Astrocyte of the cerebellum (primary cell): ENCODE results near the gene SLC29A2.

ENCODE experiments used
- DNase-seq: peaks from one replicate; pipeline ENCODE4 v3.0.0-alpha.2; 2011; ENCODE audit warnings: low read depth
- H3K4me3 ChIP-seq: 2 replicates; pipeline ENCODE4 v1.5.1; 2011; ENCODE audit warnings: mild to moderate bottlenecking, low read depth, low read length, moderate library complexity
- in situ Hi-C: cut with HindIII; loops from 2 replicates; pipeline ENCODE4 v1.10.0; 2017; ENCODE audit warnings: low sequenced_read_pairs
- TF ChIP-seq, protein P1 (sequence below): IDR thresholded peaks from 2 replicates; pipeline ENCODE4 v1.5.1; 2012; ENCODE audit warnings: low read length, low read depth, moderate library complexity, mild to moderate bottlenecking; ENCODE audit errors: missing control alignments

Gene SLC29A2

DNA sequence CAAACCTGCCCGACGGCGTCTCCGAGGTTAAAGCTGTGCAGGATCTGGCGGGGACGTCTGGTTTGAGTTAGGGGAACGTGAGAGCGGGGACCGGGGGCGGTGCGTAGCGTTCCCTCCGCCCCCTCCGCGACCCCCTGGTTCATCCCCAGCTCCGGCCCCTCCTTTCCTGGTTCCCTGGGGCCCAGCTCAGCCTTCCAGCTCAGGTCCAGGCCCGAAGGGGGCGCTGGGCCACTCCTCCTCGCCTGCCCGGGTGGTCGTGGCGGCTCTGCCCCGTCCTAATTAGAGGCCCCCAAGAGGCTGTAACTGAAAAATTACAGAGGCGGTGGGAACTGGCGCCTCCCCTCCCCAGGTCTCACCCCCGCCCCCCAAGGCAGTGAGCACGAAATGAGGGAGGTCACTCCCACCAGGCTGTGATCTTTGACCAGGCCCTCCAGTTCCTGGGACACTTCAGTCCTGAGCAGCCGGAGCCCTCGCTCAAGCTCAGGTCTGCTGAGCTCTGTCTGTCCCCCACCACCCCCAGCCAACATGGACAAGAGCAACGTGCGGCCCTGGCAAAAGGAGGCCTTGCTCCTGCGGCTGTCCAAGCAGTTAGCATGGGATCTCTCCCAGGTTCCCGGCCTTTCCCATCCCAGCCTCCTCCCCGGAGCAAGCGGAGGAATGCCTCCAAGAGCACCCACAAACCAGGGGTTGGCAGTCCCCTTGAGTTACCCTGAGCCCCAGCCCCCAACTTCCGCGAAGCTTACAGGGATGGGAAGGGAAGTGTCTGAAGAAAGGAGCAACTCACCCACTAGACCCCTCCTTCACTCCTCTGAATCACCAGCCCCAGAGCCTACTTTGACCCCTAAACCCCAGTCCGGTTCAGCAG is 58.0 kb downstream of the SLC29A2 start:
- TF ChIP-seq, protein P1, sequence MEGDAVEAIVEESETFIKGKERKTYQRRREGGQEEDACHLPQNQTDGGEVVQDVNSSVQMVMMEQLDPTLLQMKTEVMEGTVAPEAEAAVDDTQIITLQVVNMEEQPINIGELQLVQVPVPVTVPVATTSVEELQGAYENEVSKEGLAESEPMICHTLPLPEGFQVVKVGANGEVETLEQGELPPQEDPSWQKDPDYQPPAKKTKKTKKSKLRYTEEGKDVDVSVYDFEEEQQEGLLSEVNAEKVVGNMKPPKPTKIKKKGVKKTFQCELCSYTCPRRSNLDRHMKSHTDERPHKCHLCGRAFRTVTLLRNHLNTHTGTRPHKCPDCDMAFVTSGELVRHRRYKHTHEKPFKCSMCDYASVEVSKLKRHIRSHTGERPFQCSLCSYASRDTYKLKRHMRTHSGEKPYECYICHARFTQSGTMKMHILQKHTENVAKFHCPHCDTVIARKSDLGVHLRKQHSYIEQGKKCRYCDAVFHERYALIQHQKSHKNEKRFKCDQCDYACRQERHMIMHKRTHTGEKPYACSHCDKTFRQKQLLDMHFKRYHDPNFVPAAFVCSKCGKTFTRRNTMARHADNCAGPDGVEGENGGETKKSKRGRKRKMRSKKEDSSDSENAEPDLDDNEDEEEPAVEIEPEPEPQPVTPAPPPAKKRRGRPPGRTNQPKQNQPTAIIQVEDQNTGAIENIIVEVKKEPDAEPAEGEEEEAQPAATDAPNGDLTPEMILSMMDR = no peak
- H3K4me3 ChIP-seq = peak overlapping the region; percentile 36
- DNase-seq = no peak
- in situ Hi-C loops = no loop called here

DNA sequence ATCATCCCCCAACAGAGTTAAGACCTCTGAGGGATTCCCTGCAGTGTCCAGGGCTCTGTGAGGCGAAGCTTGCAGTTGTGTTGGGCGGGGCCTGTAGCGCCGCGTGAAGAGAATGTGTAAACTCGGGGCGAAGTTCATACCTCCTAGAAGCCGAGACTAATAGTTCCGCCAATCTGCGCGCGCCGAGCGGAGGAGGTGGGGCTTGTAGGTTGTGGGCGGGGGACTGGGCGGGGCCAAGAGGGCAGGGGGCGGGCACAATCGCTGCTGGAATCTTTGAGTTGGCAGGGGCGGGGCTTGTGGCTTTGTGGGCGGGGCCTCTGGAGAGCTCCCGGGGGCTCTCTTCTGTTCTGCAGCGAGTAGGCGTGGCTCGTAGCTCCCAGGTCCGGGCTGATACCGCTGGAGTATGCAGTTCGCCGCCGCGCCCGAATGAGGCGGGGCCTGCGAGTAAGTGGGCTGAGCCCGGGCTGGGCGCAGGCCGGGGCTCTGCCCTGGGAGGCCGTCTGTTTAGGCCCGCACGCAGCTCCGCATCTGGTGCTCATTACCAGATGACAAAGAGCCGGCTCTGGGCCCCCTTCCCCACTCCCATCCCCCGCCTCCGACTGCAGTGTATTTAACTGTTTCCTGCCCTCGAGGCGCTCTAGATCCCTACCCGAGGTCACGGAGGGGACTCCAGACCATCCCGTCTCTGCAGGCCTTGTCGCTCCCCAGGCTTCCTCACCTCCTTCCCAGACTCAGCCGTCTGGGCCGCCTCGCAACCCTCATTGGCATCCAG is 58.8 kb downstream of the SLC29A2 start:
- peak; percentile 98 for DNase-seq
- TF ChIP-seq, protein P1 = no peak
- in situ Hi-C loops = no loop called here
- H3K4me3 ChIP-seq = peak overlapping the region; percentile 41
